Mucosa of stomach (tissue), 1 donor: ENCODE measurements around the gene FREM2.

Source experiments
- H3K27me3 ChIP-seq: one replicate; pipeline ENCODE4 v1.7.0; 2013; ENCODE audit warnings: mild to moderate bottlenecking, low read length; ENCODE audit not compliant: control insufficient read depth, insufficient read depth
- H3K36me3 ChIP-seq: one replicate; pipeline ENCODE4 v1.7.0; 2013; ENCODE audit warnings: low read length; ENCODE audit not compliant: control insufficient read depth, insufficient read depth
- H3K4me1 ChIP-seq: one replicate; pipeline ENCODE4 v1.7.0; 2013; ENCODE audit warnings: mild to moderate bottlenecking, low read length; ENCODE audit not compliant: control insufficient read depth, insufficient read depth
- H3K4me3 ChIP-seq: one replicate; pipeline ENCODE4 v1.7.0; 2013; ENCODE audit warnings: low read length
- H3K9ac ChIP-seq: one replicate; pipeline ENCODE4 v1.7.0; 2013; ENCODE audit warnings: mild to moderate bottlenecking, low read length, moderate library complexity
- H3K9me3 ChIP-seq: one replicate; pipeline ENCODE4 v1.7.0; 2013; ENCODE audit warnings: mild to moderate bottlenecking, low read length, moderate library complexity; ENCODE audit not compliant: control insufficient read depth
- donor health status: Pancreatic carcinoma.

The FREM2 gene

DNA sequence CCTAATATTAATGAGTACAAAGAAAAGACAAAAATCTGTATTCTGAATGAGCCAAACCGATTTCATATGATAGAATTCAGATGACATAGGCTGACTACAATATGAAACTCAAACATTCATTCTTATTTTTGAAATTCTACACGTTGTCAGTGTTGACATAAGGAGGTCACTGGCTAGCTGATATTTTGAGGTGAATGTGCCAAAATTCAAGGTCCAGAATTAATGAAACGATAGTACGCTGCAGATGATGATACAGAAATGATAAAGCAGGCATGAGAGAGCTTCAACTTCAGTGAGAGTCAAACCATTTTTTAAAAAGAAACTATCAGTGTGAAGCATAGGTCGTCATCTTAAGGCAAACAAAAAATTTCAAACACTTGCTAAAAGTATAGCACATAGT lies 88.2 kb downstream of the FREM2 start:
- Histone ChIP-seq H3K9me3 (no peaks in the 10 kb centered on the region), H3K4me3 (no peak overlapping the region), H3K36me3 (no peaks in the 10 kb centered on the region)

DNA sequence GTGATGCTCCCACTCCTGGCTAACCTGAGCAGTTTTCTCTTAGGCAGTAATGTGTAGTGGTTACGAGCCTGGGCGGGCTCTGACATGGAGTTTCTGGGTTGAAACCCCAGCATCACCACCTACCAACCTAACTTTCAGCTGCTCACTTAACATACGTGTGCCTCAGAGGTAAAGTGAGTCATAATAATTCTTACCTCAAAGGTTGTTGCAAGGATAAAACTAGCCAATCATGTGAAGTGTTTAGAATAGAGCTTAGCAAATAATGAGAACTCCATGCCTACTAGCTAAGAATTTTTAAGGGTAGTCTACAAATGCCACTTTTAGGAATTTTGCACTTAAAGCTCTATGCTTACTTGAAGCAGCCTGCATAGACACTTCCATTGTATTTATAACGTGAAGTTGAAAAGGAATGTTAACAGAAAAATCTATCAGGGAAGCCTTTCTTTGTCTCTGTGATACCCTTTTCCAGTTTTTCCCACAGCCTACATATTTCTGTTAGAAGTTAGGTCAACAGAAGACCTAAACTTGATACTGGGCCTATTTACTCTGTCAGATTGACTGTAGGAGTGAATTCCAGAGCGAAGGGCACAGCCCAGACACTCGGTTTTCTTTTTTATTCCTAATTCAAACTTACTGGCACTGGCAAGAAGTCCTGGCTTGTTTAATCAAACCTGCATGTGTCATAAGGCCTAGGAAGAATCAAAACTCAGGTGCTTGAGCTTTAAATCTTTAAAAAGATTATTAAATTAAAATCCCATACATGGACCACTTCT lies 90.7 kb downstream of the FREM2 start:
- Histone ChIP-seq H3K4me3 (no peak overlapping the region), H3K9ac (no peak overlapping the region), H3K36me3 (no peaks in the 10 kb centered on the region), H3K27me3 (no peaks in the 10 kb centered on the region), H3K4me1 (no peaks in the 10 kb centered on the region), H3K9me3 (no peaks in the 10 kb centered on the region)

More for the DNA sequence above, 88.2 kb downstream of the FREM2 start:
- no peaks in the 10 kb centered on the region for H3K4me1 ChIP-seq
- no peaks in the 10 kb centered on the region for H3K27me3 ChIP-seq
- no peak overlapping the region for H3K9ac ChIP-seq

DNA sequence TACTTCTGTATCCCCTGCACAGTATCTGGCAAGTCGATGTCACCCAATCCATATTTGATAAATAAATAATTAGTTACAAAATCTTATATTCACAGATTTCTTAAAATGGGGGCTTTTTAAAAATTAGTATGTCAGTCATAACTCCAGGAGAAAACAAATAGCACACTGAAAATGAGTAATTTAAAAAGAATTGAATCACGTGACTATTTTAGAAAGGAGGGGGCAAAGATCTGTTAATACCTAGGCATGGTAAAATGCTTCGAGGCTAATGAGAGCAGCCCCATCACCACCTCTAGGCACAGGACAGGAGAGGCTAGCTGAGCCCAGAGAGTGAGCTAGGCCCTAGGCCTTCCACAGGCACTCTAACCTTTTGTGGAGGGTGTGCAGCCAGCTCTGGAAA lies 94.7 kb downstream of the FREM2 start:
- H3K4me3 ChIP-seq: no peak overlapping the region
- peaks cover 7% of the 10 kb centered on the region for H3K4me1 ChIP-seq
- H3K36me3 ChIP-seq: no peaks in the 10 kb centered on the region
- H3K9ac ChIP-seq: no peak overlapping the region
- no peaks in the 10 kb centered on the region for H3K27me3 ChIP-seq
- no peaks in the 10 kb centered on the region for H3K9me3 ChIP-seq

DNA sequence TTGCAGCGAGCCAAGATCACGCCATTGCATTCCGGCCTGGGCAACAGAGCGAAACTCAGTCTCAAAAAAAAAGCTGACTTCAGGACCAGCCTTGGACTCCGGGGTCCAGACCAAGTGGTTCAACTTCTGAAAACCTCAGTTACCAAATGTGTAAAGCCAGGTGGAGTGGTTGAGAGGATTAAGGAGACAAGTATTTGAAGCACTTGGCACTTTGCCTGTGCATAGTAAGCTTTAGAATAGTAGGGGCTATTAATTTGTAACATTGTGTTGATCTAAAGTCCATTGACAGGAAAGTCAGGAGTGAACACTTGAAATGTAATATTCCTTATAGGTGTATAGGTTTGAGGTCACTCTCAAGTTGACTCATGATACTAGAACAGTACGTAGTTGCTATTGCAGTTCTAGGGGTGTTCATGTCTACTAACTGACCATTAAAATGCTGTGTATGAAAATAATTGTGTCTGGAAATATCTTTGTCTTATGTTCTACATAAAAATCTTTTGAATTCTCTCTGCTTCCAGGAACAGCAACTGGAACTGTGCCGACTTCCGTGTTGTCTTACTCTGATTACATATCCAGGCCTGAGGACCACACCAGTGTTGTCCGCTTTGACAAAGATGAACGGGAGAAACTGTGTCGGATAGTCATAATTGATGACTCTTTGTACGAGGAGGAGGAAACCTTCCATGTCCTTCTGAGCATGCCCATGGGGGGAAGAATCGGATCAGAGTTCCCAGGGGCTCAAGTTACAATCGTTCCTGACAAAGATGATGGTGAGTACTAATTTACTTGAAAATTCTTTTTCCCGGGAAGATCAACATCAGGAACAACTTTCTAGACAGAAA lies 97.4 kb downstream of the FREM2 start:
- Histone ChIP-seq H3K4me3 (no peak overlapping the region), H3K4me1 (peaks cover 7% of the 10 kb centered on the region)

DNA sequence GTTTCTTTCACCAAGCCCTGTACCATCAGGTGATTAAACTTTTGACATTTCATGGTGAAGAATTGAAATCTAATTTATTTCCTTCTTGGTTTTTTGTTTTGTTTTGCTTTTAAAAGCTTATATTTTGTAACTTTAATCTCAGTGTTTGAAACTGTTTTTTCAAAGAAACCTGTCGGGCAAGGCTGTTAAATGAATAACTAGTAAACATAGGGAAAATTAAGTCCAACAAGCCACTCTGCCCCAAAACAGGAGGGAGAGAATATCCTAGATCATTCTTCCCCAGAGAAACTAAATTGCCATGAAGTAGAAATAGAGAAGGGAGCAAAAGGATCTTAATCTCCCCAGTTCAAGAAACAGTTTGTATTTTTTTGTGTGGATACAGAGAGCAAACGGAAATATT lies 98.2 kb downstream of the FREM2 start:
- Histone ChIP-seq H3K36me3 (no peaks in the 10 kb centered on the region), H3K27me3 (no peaks in the 10 kb centered on the region), H3K9ac (no peak overlapping the region), H3K4me3 (no peak overlapping the region), H3K4me1 (peaks cover 7% of the 10 kb centered on the region), H3K9me3 (no peaks in the 10 kb centered on the region)

More for the DNA sequence above, 97.4 kb downstream of the FREM2 start:
- H3K9ac ChIP-seq: no peak overlapping the region
- no peaks in the 10 kb centered on the region for H3K36me3 ChIP-seq
- H3K9me3 ChIP-seq: no peaks in the 10 kb centered on the region
- H3K27me3 ChIP-seq: no peaks in the 10 kb centered on the region

DNA sequence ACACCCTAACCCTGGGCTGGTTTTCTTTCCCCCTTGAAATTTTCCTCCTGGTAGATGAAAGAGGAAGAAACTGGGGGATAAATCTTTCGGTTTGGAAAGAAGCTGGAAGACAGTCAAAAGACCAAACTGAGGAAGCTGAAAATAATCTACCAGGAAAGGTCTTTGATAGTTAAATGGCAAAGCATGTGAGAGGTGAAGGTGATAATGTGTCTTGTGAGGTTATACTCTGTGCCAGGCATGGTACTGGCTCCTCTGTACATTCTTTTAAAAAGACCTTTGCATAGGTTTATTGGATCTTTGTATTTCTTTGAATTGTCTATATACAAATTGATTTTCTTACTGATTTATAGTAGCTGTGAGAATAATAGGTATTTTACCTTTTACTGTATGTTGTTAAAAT lies 98.6 kb downstream of the FREM2 start:
- no peak overlapping the region for H3K9ac ChIP-seq
- no peaks in the 10 kb centered on the region for H3K27me3 ChIP-seq
- no peaks in the 10 kb centered on the region for H3K36me3 ChIP-seq
- no peaks in the 10 kb centered on the region for H3K9me3 ChIP-seq
- H3K4me3 ChIP-seq: no peak overlapping the region
- H3K4me1 ChIP-seq: peaks cover 7% of the 10 kb centered on the region

DNA sequence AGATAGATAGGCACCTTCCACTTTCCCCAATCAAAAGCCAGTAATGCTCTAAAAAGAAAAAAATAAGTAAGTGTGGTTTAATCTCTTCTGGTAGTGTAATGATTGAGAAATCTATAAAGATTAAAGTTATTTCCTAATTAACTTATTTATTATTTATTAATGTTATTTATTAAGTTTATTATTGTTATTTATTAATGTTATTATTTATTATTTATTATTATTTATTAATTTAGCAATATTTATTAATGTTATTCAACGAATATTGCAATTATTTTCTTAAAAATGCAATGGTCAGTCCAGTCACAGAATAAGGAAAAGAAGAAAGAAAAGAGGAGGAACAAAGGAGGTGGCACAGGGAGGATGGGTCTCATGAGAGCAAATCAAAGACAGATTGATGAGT lies 100.7 kb downstream of the FREM2 start:
- H3K9ac ChIP-seq: no peak overlapping the region
- peaks cover 7% of the 10 kb centered on the region for H3K4me1 ChIP-seq
- no peaks in the 10 kb centered on the region for H3K9me3 ChIP-seq
- no peak overlapping the region for H3K4me3 ChIP-seq
- no peaks in the 10 kb centered on the region for H3K27me3 ChIP-seq
- H3K36me3 ChIP-seq: no peaks in the 10 kb centered on the region

DNA sequence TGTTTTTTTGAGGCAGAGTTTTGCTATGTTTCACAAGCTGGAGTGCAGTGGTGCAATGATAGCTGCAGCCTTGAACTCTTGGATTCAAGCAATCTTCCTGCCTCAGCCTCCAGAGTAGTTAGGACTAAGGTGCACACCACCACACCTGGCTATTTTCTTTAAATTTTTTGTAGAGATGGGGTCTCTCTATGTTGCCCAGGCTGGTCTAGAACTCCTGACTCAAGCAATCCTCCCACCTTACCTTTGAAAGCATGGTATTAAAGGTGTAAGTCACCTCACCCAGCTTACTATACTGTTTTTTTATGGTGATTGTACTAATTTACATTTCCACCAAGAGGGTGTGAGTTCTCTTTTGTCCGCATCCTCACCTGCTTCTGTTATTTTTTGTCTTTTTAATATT lies 110.0 kb downstream of the FREM2 start:
- H3K27me3 ChIP-seq: no peaks in the 10 kb centered on the region
- H3K9me3 ChIP-seq: no peaks in the 10 kb centered on the region
- no peak overlapping the region for H3K4me3 ChIP-seq
- no peaks in the 10 kb centered on the region for H3K36me3 ChIP-seq
- H3K4me1 ChIP-seq: no peaks in the 10 kb centered on the region
- H3K9ac ChIP-seq: no peak overlapping the region

DNA sequence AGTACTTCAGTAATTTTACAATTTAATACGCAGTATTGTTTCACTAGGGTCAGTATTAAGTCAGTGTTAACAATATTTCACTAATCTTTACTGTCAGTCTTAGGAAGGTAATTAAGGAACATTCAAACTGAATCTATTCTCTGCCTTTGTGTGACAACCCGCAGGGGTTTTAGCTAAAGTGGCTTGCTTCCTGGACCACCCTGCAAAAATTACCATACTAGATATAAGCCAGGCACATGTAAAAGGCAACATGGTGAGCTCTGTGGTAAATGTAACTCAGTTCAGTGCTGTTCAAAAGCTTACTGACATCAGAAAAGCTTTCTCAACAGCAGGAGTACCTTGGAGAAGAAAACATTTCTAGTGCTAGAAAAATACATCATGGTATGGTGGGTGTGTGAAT lies 116.7 kb downstream of the FREM2 start:
- no peak overlapping the region for H3K9ac ChIP-seq
- no peaks in the 10 kb centered on the region for H3K36me3 ChIP-seq

DNA sequence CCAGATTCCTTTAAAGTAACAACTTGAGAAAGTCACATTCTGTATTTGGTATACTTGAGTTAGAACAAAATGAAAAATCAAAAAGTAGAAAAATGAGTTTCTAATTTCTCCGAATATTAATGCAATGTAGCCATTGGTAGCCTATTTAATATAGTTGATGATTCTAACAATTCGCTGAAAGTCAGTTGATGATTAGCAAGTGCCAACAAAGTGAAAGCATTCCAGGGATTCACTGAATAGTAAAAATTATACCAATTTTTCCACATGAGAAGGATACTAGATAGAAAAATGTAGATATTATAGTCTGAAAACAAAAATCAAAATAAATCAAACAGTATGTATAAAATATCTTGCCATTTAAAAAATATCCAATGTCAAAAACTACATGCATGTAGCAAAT lies 117.2 kb downstream of the FREM2 start:
- Histone ChIP-seq H3K9me3 (no peaks in the 10 kb centered on the region), H3K4me1 (no peaks in the 10 kb centered on the region), H3K27me3 (no peaks in the 10 kb centered on the region), H3K4me3 (no peak overlapping the region), H3K36me3 (no peaks in the 10 kb centered on the region), H3K9ac (no peak overlapping the region)

More for the DNA sequence above, 116.7 kb downstream of the FREM2 start:
- no peaks in the 10 kb centered on the region for H3K27me3 ChIP-seq
- H3K4me1 ChIP-seq: no peaks in the 10 kb centered on the region
- H3K4me3 ChIP-seq: no peak overlapping the region
- no peaks in the 10 kb centered on the region for H3K9me3 ChIP-seq

DNA sequence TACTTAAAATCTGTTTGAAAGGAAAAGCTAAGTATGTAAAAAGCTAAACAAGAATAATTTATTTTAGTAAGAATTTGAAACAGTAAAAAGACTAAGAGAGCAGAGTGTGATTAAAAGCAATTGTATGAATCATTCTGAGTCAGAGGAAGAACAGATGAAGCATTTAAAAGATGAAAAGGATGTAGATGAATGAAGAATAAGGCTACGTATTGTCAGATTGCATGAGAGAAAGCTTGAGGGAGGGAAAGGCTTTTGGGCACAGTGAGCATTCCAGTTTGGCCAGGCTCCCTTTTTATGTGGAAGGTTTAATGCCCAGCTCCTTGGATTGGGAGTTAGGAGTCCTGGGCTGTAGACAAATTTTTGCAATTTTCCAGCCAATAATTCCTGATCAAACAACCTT lies 117.7 kb downstream of the FREM2 start:
- Histone ChIP-seq H3K36me3 (no peaks in the 10 kb centered on the region), H3K9me3 (no peaks in the 10 kb centered on the region), H3K4me3 (no peak overlapping the region), H3K4me1 (no peaks in the 10 kb centered on the region), H3K27me3 (no peaks in the 10 kb centered on the region), H3K9ac (no peak overlapping the region)

DNA sequence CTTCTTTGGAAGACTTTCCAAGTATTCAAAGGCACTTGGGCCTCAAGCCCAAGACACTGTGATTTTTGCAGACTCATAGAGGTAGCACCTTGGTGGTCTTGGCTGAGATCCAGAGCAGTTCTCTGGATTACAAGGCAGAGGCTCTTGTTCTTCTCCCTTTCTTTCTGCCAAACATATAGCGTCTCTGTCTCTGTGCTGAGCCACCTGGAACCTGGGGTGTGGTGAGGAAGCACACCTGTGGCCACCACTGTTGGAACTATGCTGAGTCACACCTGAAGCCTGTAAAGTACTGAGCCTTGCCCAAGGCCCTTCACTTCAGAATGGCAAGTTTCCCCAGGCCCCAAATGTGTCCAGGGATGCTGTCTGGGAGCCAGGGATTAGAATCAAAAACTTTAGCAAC lies 127.5 kb downstream of the FREM2 start:
- Histone ChIP-seq H3K4me3 (no peak overlapping the region), H3K9me3 (no peaks in the 10 kb centered on the region), H3K4me1 (peaks cover 6% of the 10 kb centered on the region), H3K27me3 (no peaks in the 10 kb centered on the region), H3K36me3 (no peaks in the 10 kb centered on the region), H3K9ac (no peak overlapping the region)
